Measurements from ENCODE around the gene MBD3L2.

MBD3L2 gene

GRCh38 chr19:7063339-7063738 is 14.2 kb downstream of the MBD3L2 start:
- peak; percentile 12 for DNase-seq

- no peak for DNase-seq
Observed at GRCh38 chr19:7063764-7064418, 14.8 kb downstream of the MBD3L2 start.

GRCh38 chr19:7067122-7067521 is 18.0 kb downstream of the MBD3L2 start:
- DNase-seq: peak; percentile 68

GRCh38 chr19:7067716-7068115 is 18.6 kb downstream of the MBD3L2 start:
- DNase-seq: no peak

- no peak for DNase-seq
Observed at GRCh38 chr19:7068599-7068998, 19.5 kb downstream of the MBD3L2 start.

- peak; percentile 97 for DNase-seq
Observed at GRCh38 chr19:7069042-7069903, 20.2 kb downstream of the MBD3L2 start, which contains the start of gene ZNF557. TSS of gene ZNF557 (plus strand) at chr19:7069703. CDS start at chr19:7075075, 5,372 bp downstream.

GRCh38 chr19:7069904-7070226 is 20.7 kb downstream of the MBD3L2 start:
- no peak for DNase-seq

- no peak for DNase-seq
Observed at GRCh38 chr19:7072541-7072940, 23.4 kb downstream of the MBD3L2 start.

GRCh38 chr19:7074705-7075282 is 25.7 kb downstream of the MBD3L2 start:
- DNase-seq: no peak

GRCh38 chr19:7076151-7076550 is 27.0 kb downstream of the MBD3L2 start:
- no peak for DNase-seq

GRCh38 chr19:7078008-7078407 is 28.9 kb downstream of the MBD3L2 start:
- DNase-seq: no peak

- peak; percentile 16 for DNase-seq
Observed at GRCh38 chr19:7083076-7083956, 34.2 kb downstream of the MBD3L2 start.

- no peak for DNase-seq
Observed at GRCh38 chr19:7088999-7089398, 39.9 kb downstream of the MBD3L2 start.

GRCh38 chr19:7098096-7098495 is 49.0 kb downstream of the MBD3L2 start:
- DNase-seq: no peak

GRCh38 chr19:7098701-7099596 is 49.8 kb downstream of the MBD3L2 start:
- DNase-seq: peak; percentile 95

GRCh38 chr19:7099597-7099921 is 50.4 kb downstream of the MBD3L2 start:
- DNase-seq: no peak

Data from NCI-H82 (cell line).